Esophagus squamous epithelium (tissue), 5 donors: ENCODE measurements around the gene OTUD4. TPM values are rescaled to one million over a fixed set of nuclear protein-coding genes. Genes with fewer than 3 reads are reported as not detected.

Experiments used
- DNase-seq: peaks from one replicate; lab custom pipeline; 2025; lab: John Stamatoyannopoulos, UW
- H3K27ac ChIP-seq, 4 donors: fragments of 200-600 bp; sonication (generic); one replicate each; pipeline ENCODE4 v1.5.1; 2016 to 2019; ENCODE audit warnings: mild to moderate bottlenecking in 1 of 4
- H3K27me3 ChIP-seq, 4 donors: fragments of 200-600 bp; sonication (generic); 1 replicate in 3 of 4; 2 replicates in 1 of 4; pipeline versions ENCODE4 v1.5.1 to v1.6.0; 2017 to 2021; ENCODE audit warnings: antibody characterized with exemption in 1 of 4
- H3K36me3 ChIP-seq, 3 donors: fragments of 200-600 bp; sonication (generic); one replicate each; pipeline ENCODE4 v1.5.1; 2016 to 2019
- H3K4me1 ChIP-seq, 3 donors: fragments of 200-600 bp; sonication (generic); one replicate each; pipeline ENCODE4 v1.5.1; 2017 to 2019
- H3K4me3 ChIP-seq, 4 donors: fragments of 200-600 bp; sonication (generic); 1 replicate in 3 of 4; 2 replicates in 1 of 4; pipeline ENCODE4 v1.5.1; 2016 to 2019; ENCODE audit warnings: mild to moderate bottlenecking in 2 of 4, moderate library complexity in 1 of 4
- H3K9me3 ChIP-seq, 3 donors: fragments of 200-600 bp; sonication (generic); one replicate each; pipeline ENCODE4 v1.5.1; 2016 to 2019
- POLR2A ChIP-seq, 4 donors: fragments of 450-650 bp; IDR thresholded peaks; one replicate each; pipeline ENCODE4 v1.6.1; 2017; ENCODE audit warnings: antibody characterized with exemption in 4 of 4, mild to moderate bottlenecking in 4 of 4, moderate library complexity in 3 of 4
- WGBS, 2 donors: methylation state at CpG; one replicate each; pipeline ENCODE4 v1.1.5; 2018; 5-methylcytosine and 5-hydroxymethylcytosine counted together
- intact Hi-C: fragments of 100-400 bp; cut with DNase I; formaldehyde crosslinking; loops from one replicate; pipeline ENCODE4 v1.15.0; 2022
- total RNA-seq, 4 donors: library from RNA; depleted of rRNA; stranded (reverse); fragments of >200 nt; gene quantifications; one replicate each; pipeline ENCODE4 v1.1.0, GENCODE V29; 2016
- TF ChIP-seq, protein P1 (sequence below), 6 experiments: fragments of 450-650 bp in 4 of 6; fragments of 200-600 bp in 2 of 6; sonication (generic) in 2 of 6; IDR thresholded peaks; one replicate each; pipeline ENCODE4 v1.5.1; 2016 to 2019; ENCODE audit warnings: antibody characterized with exemption in 6 of 6, mild to moderate bottlenecking in 4 of 6, moderate library complexity in 4 of 6
- donor health status: DM: yes; HTN: yes; CAD: no.

OTUD4 gene
- total RNA-seq, 4 donors from 2014 or later = 15.2 to 34.0 (median 25.2) TPM

DNA sequence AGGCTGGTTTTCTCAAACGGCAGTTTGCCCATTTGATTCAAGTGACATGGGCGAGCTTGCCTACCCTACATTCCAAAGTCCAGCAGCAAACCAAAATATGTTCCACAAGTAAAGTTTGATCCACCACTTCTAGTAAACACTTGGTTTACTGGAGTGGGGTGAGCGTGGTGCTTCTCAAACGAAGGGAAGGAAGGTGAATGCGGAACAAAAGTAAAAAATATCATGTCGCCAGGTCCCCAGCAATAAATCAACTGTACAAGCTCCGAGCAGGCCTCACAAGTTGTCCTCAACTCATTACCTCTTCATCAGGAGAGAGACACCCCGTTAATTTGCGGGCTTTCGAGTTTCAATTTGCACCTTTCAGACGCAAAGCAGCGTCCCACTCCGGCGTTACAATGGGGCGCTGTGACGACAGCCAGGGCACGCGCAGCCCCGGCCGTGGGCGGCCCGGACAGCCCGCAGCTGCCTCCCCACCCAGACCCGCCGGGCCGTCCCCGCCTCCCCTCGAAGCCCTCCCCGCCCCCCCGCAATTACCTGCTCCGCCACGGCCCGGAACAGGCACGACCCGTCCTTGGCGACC is 1.0 kb downstream of the OTUD4 start:
- TF ChIP-seq, protein P1, sequence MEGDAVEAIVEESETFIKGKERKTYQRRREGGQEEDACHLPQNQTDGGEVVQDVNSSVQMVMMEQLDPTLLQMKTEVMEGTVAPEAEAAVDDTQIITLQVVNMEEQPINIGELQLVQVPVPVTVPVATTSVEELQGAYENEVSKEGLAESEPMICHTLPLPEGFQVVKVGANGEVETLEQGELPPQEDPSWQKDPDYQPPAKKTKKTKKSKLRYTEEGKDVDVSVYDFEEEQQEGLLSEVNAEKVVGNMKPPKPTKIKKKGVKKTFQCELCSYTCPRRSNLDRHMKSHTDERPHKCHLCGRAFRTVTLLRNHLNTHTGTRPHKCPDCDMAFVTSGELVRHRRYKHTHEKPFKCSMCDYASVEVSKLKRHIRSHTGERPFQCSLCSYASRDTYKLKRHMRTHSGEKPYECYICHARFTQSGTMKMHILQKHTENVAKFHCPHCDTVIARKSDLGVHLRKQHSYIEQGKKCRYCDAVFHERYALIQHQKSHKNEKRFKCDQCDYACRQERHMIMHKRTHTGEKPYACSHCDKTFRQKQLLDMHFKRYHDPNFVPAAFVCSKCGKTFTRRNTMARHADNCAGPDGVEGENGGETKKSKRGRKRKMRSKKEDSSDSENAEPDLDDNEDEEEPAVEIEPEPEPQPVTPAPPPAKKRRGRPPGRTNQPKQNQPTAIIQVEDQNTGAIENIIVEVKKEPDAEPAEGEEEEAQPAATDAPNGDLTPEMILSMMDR (IDR thresholded peaks at IDR 0.05) = no peak
- peak in 2 of 4 donors; percentile 11 to 61 for TF ChIP-seq POLR2A (IDR thresholded peaks at IDR 0.05)
- Histone ChIP-seq H3K4me3 (peak overlapping the region; percentile 75 to 98 (median 85)), H3K4me1 (peaks cover 15 to 50% (median 19%) of the 10 kb centered on the region in 3 donors), H3K27ac (peak overlapping the region; percentile 94 to 100 (median 98)), H3K36me3 (peaks cover 0 to 3% (median 0%) of the 10 kb centered on the region in 3 donors), H3K9me3 (no peaks in the 10 kb centered on the region), H3K27me3 (no peaks in the 10 kb centered on the region)
- 0 to 1% methylated on average over 5 to 12 of the region's 36 CpGs for WGBS, 2 donors
- DNase-seq = peak; percentile 10
- intact Hi-C loops = no loop called here

DNA sequence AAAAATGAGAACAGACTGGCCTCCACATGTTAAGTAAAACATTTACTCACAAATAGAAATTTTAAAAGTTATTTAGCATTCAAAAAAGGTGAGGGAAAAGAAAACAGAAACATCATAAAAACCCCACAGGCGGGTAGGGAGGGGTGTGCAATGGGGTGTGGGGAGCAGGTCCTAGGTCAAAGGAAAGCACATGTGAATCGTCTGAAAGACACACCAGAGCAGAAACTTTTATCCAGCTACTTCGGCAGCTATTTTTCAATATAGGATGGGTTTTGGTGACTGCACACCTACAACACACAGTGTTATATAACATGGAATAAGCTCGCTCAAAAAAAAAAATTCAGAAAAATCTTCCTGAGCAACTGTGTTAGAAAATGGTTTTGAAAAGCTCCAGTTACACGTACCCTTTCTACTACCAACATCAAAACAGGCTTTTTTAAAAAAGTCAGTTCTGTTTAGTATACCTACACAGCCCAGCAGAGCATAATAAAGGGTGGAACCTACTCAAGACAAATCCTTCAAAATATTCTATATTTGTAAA is 1.6 kb downstream of the OTUD4 start:
- Histone ChIP-seq H3K4me1 (peaks cover 15 to 52% (median 19%) of the 10 kb centered on the region in 3 donors), H3K9me3 (no peaks in the 10 kb centered on the region), H3K27me3 (no peaks in the 10 kb centered on the region), H3K27ac (peak overlapping the region; percentile 94 to 100 (median 98)), H3K36me3 (peaks cover 0 to 9% (median 0%) of the 10 kb centered on the region in 3 donors), H3K4me3 (peak overlapping the region; percentile 75 to 98 (median 85))
- TF ChIP-seq, protein P1 (IDR thresholded peaks at IDR 0.05) = no peak
- TF ChIP-seq POLR2A (IDR thresholded peaks at IDR 0.05) = no peak
- WGBS, 2 donors = 1 to 2% methylated on average over 5 of the region's 5 CpGs
- intact Hi-C loops = no loop called here
- no peak for DNase-seq

DNA sequence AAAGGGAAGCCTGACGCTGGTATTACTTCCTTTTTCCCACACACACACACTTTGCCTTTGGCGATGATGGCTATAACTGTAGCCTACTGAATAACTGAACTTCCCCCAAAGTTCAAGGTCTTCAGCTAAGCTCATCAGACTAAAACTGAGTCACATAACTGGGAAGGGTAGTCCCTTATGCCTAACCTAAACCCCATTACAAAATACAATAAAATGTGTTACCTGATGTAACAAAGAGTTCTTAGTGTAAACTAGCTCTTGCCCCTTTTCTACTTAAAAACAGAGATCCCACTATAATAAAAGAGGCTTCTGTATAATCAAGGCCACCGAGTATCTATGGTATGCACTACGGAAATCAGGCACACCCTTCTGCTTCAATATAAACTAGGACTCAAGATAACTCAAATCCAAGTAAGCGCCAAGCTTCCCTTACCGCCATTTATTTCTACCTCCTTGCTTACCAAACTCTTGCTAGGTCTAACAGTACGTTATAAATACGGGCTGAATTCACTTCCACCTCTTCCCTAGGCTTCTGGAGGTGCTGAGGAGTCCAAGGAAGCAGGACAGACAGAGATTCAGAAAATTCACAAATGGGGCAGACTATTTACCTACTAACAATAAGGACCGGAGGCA is 2.4 kb downstream of the OTUD4 start:
- Histone ChIP-seq H3K27me3 (no peaks in the 10 kb centered on the region), H3K27ac (peak overlapping the region; percentile 82 to 100 (median 96)), H3K4me3 (peak overlapping the region; percentile 75 to 98 (median 85)), H3K9me3 (no peaks in the 10 kb centered on the region), H3K36me3 (peaks cover 0 to 15% (median 0%) of the 10 kb centered on the region in 3 donors), H3K4me1 (peaks cover 15 to 58% (median 19%) of the 10 kb centered on the region in 3 donors)
- 4 to 16% methylated on average over 9 of the region's 9 CpGs for WGBS, 2 donors
- intact Hi-C loops = no loop called here
- no peak for DNase-seq
- TF ChIP-seq, protein P1 (IDR thresholded peaks at IDR 0.05) = no peak
- TF ChIP-seq POLR2A (IDR thresholded peaks at IDR 0.05) = no peak

DNA sequence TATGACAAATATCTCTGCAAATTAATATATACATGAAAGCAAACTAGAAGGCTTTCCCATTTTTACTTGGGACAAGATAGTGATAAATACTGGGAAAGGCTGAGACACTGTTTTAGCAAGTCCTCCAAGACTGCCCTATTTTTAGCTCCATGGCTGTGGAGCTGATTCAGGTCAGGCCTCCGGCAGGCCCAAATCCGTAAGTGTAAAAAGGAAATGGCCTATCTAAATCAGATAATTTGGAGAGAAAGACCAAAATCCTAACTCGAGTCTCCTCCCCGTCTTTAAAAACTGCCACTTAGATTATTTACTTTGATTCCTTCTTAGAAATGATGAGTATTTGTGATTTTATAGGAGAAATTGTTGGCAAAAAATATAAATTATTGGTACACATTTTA is 2.9 kb downstream of the OTUD4 start:
- DNase-seq = no peak
- Histone ChIP-seq H3K27me3 (no peaks in the 10 kb centered on the region), H3K27ac (peak overlapping the region; percentile 82 to 100 (median 96)), H3K4me3 (peak overlapping the region; percentile 6 to 98 (median 80)), H3K4me1 (peaks cover 15 to 58% (median 19%) of the 10 kb centered on the region in 3 donors), H3K9me3 (no peaks in the 10 kb centered on the region), H3K36me3 (peaks cover 0 to 18% (median 0%) of the 10 kb centered on the region in 3 donors)
- 5 to 9% methylated on average over 4 of the region's 4 CpGs for WGBS, 2 donors
- intact Hi-C loops = no loop called here
- TF ChIP-seq POLR2A (IDR thresholded peaks at IDR 0.05) = no peak

DNA sequence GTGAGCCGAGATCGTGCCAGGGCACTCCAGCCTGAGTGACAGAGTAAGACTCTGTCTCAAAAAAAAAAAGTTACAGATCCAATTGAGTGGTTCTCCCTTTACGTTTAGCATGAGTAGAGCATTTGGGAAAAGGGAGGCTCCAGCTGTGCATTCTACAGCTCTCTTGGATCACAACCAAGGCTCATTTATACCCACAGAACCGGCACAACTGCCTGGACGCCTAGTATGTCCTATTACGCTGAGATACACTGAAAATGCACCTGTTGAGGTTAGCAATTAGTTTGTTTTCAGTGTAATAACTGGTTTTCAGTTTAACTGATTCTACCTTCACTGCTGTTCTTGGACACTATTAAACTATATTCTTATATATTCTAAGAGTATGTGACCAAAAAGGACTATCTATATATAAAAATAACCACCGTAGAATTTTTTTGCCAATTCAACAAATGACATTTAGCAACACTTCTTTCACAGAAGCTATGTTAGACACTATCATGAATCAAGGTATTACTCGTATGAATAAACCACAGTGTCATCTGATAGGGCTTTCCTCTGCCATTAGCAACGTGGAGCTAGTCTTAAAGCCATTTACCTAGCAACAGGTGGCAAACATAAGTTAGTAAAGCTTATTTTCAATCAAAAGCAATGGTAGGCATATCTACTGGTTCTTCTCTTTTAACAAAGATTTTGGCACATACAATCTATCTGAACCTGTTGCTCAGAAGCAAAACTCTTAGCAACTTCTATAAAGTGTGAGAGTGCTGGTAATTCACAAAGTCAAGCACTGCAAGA is 3.6 kb downstream of the OTUD4 start:
- WGBS, 2 donors = 38 to 44% methylated on average over 9 of the region's 9 CpGs
- Histone ChIP-seq H3K4me3 (peak overlapping the region in 3 of 4 donors; percentile 75 to 98 (median 86)), H3K27me3 (no peaks in the 10 kb centered on the region), H3K9me3 (no peaks in the 10 kb centered on the region), H3K36me3 (peaks cover 0 to 25% (median 0%) of the 10 kb centered on the region in 3 donors), H3K4me1 (peaks cover 15 to 58% (median 19%) of the 10 kb centered on the region in 3 donors), H3K27ac (peak overlapping the region; percentile 82 to 100 (median 96))
- intact Hi-C loops = no loop called here
- no peak for TF ChIP-seq POLR2A (IDR thresholded peaks at IDR 0.05)
- TF ChIP-seq, protein P1 (IDR thresholded peaks at IDR 0.05) = no peak
- no peak for DNase-seq
